DND-41 (cell line): ENCODE results near the gene SLC66A2.

ENCODE experiments used
- ATAC-seq: fragments of 200-7000 bp; cut with Tn5 transposase; 3 replicates; pipeline ENCODE4 v1.9.1; 2021; ENCODE audit warnings: low read depth; ENCODE audit not compliant: insufficient read depth
- DNase-seq: peaks from one replicate; pipeline ENCODE4 v3.0.0-alpha.2; 2020
- H2AFZ ChIP-seq: 2 replicates; pipeline ENCODE4 v1.6.0; 2012; ENCODE audit warnings: low read depth, low read length
- H3K27ac ChIP-seq: 2 replicates; pipeline ENCODE4 v1.5.1; 2012; ENCODE audit warnings: low read length, inconsistent platforms
- H3K27me3 ChIP-seq: fragments of 200-600 bp; sonication (generic); 2 replicates; pipeline ENCODE4 v1.6.0; 2012; ENCODE audit warnings: low read length, mild to moderate bottlenecking, inconsistent platforms; ENCODE audit not compliant: insufficient read depth, poor library complexity
- H3K36me3 ChIP-seq: 2 replicates; pipeline ENCODE4 v1.5.1; 2012; ENCODE audit warnings: low read length, inconsistent platforms; ENCODE audit not compliant: insufficient read depth
- H3K4me1 ChIP-seq: 2 replicates; pipeline ENCODE4 v1.5.1; 2012; ENCODE audit warnings: mild to moderate bottlenecking, low read length; ENCODE audit not compliant: insufficient read depth
- H3K4me2 ChIP-seq: 2 replicates; pipeline ENCODE4 v1.6.0; 2012; ENCODE audit warnings: mild to moderate bottlenecking, moderate library complexity, low read length, inconsistent platforms; ENCODE audit not compliant: insufficient read depth
- H3K4me3 ChIP-seq, 2 experiments: fragments of 200-600 bp in 1 of 2; shearing (Covaris generic) in 1 of 2; 2 replicates each; pipeline ENCODE4 v1.5.1; 2012 to 2016; ENCODE audit warnings: inconsistent platforms in 2 of 2, low read length in 2 of 2, mild to moderate bottlenecking in 2 of 2, low read depth in 1 of 2, moderate library complexity in 1 of 2
- H3K79me2 ChIP-seq: 2 replicates; pipeline ENCODE4 v1.6.0; 2012; ENCODE audit warnings: low read length, inconsistent platforms; ENCODE audit not compliant: insufficient read depth
- H3K9ac ChIP-seq: 2 replicates; pipeline ENCODE4 v1.6.0; 2012; ENCODE audit warnings: low read depth, mild to moderate bottlenecking, inconsistent platforms, low read length, moderate library complexity
- H3K9me3 ChIP-seq: 2 replicates; pipeline ENCODE4 v1.5.1; 2012; ENCODE audit warnings: low read length, moderate library complexity, mild to moderate bottlenecking, inconsistent platforms; ENCODE audit not compliant: insufficient read depth, severe bottlenecking
- H4K20me1 ChIP-seq: 2 replicates; pipeline ENCODE4 v1.6.0; 2012; ENCODE audit warnings: low read length; ENCODE audit not compliant: insufficient read depth
- CTCF ChIP-seq: IDR thresholded peaks from 2 replicates; pipeline ENCODE4 v1.5.1; 2012; ENCODE audit warnings: borderline replicate concordance, low read length, moderate library complexity, mild to moderate bottlenecking; ENCODE audit not compliant: poor library complexity, severe bottlenecking; ENCODE audit errors: extremely low read depth
- EZH2 ChIP-seq: IDR thresholded peaks from 3 replicates; pipeline ENCODE4 v1.6.1; 2012; ENCODE audit warnings: borderline replicate concordance, low read depth, mild to moderate bottlenecking, moderate library complexity, low read length, inconsistent platforms; ENCODE audit not compliant: severe bottlenecking

Gene SLC66A2

GRCh38 chr18:79974025-79974654 is 22.7 kb upstream of the SLC66A2 start:
- Histone ChIP-seq H4K20me1 (peaks cover 85% of the 10 kb centered on the region), H3K4me3 (no peak overlapping the region), H3K27ac (no peak overlapping the region), H3K9me3 (no peaks in the 10 kb centered on the region), H3K4me2 (no peak overlapping the region), H2AFZ (no peak overlapping the region), H3K4me1 (no peaks in the 10 kb centered on the region), H3K36me3 (peaks cover 94% of the 10 kb centered on the region), H3K79me2 (peaks cover 81% of the 10 kb centered on the region), H3K9ac (no peak overlapping the region), H3K27me3 (no peaks in the 10 kb centered on the region)
- TF ChIP-seq CTCF (no peak), EZH2 (no peak)
- ATAC-seq: no peak
- DNase-seq: no peak

- TF ChIP-seq EZH2 (no peak), CTCF (no peak)
- Histone ChIP-seq H3K4me2 (no peak overlapping the region), H3K36me3 (peaks cover 88% of the 10 kb centered on the region), H2AFZ (no peak overlapping the region), H3K27ac (no peak overlapping the region), H3K79me2 (peaks cover 74% of the 10 kb centered on the region), H3K4me3 (no peak overlapping the region), H3K27me3 (no peaks in the 10 kb centered on the region), H4K20me1 (peaks cover 80% of the 10 kb centered on the region), H3K4me1 (no peaks in the 10 kb centered on the region), H3K9ac (no peak overlapping the region), H3K9me3 (no peaks in the 10 kb centered on the region)
- DNase-seq: no peak
- no peak for ATAC-seq
Observed at GRCh38 chr18:79973517-79973916, 22.1 kb upstream of the SLC66A2 start.

GRCh38 chr18:79972720-79973119 is 21.3 kb upstream of the SLC66A2 start:
- H3K9me3 ChIP-seq: no peaks in the 10 kb centered on the region
- no peaks in the 10 kb centered on the region for H3K4me1 ChIP-seq
- H3K27ac ChIP-seq: no peak overlapping the region
- ATAC-seq (no peak), DNase-seq (no peak)
- H4K20me1 ChIP-seq: peaks cover 74% of the 10 kb centered on the region
- no peak overlapping the region for H3K9ac ChIP-seq
- no peak for TF ChIP-seq CTCF
- peaks cover 84% of the 10 kb centered on the region for H3K36me3 ChIP-seq
- H3K4me3 ChIP-seq: no peak overlapping the region
- no peak overlapping the region for H3K4me2 ChIP-seq
- H2AFZ ChIP-seq: no peak overlapping the region
- peaks cover 69% of the 10 kb centered on the region for H3K79me2 ChIP-seq
- H3K27me3 ChIP-seq: no peaks in the 10 kb centered on the region

- H3K4me3 ChIP-seq: no peak overlapping the region
- H3K27ac ChIP-seq: no peak overlapping the region
- DNase-seq (no peak), ATAC-seq (no peak)
- H2AFZ ChIP-seq: no peak overlapping the region
- peaks cover 77% of the 10 kb centered on the region for H3K36me3 ChIP-seq
- H3K4me1 ChIP-seq: no peaks in the 10 kb centered on the region
- H3K4me2 ChIP-seq: no peak overlapping the region
- peaks cover 68% of the 10 kb centered on the region for H4K20me1 ChIP-seq
- H3K9me3 ChIP-seq: no peaks in the 10 kb centered on the region
- peaks cover 63% of the 10 kb centered on the region for H3K79me2 ChIP-seq
- H3K9ac ChIP-seq: no peak overlapping the region
- no peak for TF ChIP-seq CTCF
- TF ChIP-seq EZH2: no peak
- no peaks in the 10 kb centered on the region for H3K27me3 ChIP-seq
Observed at GRCh38 chr18:79971986-79972385, 20.5 kb upstream of the SLC66A2 start.
